Neutrophil (primary cell): ENCODE results near the gene KIF21A.

Experiments used
- H3K27ac ChIP-seq: fragments of 200-600 bp; sonication (generic); 2 replicates; pipeline ENCODE4 v1.5.1; 2016; ENCODE audit warnings: mild to moderate bottlenecking, moderate library complexity
- H3K27me3 ChIP-seq: fragments of 200-600 bp; sonication (generic); 2 replicates; pipeline ENCODE4 v1.6.0; 2016; ENCODE audit warnings: mild to moderate bottlenecking
- H3K36me3 ChIP-seq: fragments of 200-600 bp; sonication (generic); 2 replicates; pipeline ENCODE4 v1.5.1; 2017
- H3K4me1 ChIP-seq, 2 experiments: fragments of 200-600 bp in 1 of 2; sonication (generic) in 1 of 2; 1 replicate in 1 of 2; 2 replicates in 1 of 2; pipeline versions ENCODE4 v1.5.1 to v1.6.1; 2013 to 2016; ENCODE audit warnings: low read depth in 1 of 2, low read length in 1 of 2, mild to moderate bottlenecking in 1 of 2, moderate library complexity in 1 of 2; ENCODE audit not compliant: control insufficient read depth in 1 of 2, insufficient read depth in 1 of 2
- H3K4me3 ChIP-seq, 2 experiments: fragments of 200-600 bp in 1 of 2; sonication (generic) in 1 of 2; 1 replicate in 1 of 2; 2 replicates in 1 of 2; pipeline ENCODE4 v1.5.1; 2013 to 2016; ENCODE audit warnings: low read depth in 1 of 2, low read length in 1 of 2, mild to moderate bottlenecking in 1 of 2, moderate library complexity in 1 of 2
- H3K9me3 ChIP-seq: fragments of 200-600 bp; sonication (generic); 2 replicates; pipeline ENCODE4 v1.5.1; 2016
- CTCF ChIP-seq: fragments of 200-600 bp; sonication (generic); IDR thresholded peaks from 2 replicates; pipeline ENCODE4 v1.5.1; 2016; ENCODE audit warnings: antibody characterized with exemption

Gene KIF21A

GRCh38 chr12:39344926-39345325, 98.0 kb downstream of the KIF21A start:
- no peak for TF ChIP-seq CTCF
- Histone ChIP-seq H3K9me3 (no peaks in the 10 kb centered on the region), H3K4me3 (no peak overlapping the region), H3K4me1 (no peaks in the 10 kb centered on the region), H3K36me3 (no peaks in the 10 kb centered on the region), H3K27ac (no peak overlapping the region), H3K27me3 (no peaks in the 10 kb centered on the region)

GRCh38 chr12:39343665-39344064, 99.3 kb downstream of the KIF21A start:
- Histone ChIP-seq H3K27ac (no peak overlapping the region), H3K27me3 (no peaks in the 10 kb centered on the region), H3K36me3 (no peaks in the 10 kb centered on the region), H3K9me3 (no peaks in the 10 kb centered on the region), H3K4me1 (no peaks in the 10 kb centered on the region), H3K4me3 (no peak overlapping the region)
- no peak for TF ChIP-seq CTCF

- H3K36me3 ChIP-seq: no peaks in the 10 kb centered on the region
- no peaks in the 10 kb centered on the region for H3K9me3 ChIP-seq
- no peak overlapping the region for H3K27ac ChIP-seq
- H3K27me3 ChIP-seq: no peaks in the 10 kb centered on the region
- no peak for TF ChIP-seq CTCF
- no peaks in the 10 kb centered on the region for H3K4me1 ChIP-seq
- no peak overlapping the region for H3K4me3 ChIP-seq
Measured at GRCh38 chr12:39341761-39342160, 101.2 kb downstream of the KIF21A start.

GRCh38 chr12:39341179-39341578, 101.7 kb downstream of the KIF21A start:
- TF ChIP-seq CTCF: no peak
- no peak overlapping the region for H3K27ac ChIP-seq
- H3K36me3 ChIP-seq: no peaks in the 10 kb centered on the region
- no peak overlapping the region for H3K4me3 ChIP-seq
- no peaks in the 10 kb centered on the region for H3K27me3 ChIP-seq
- no peaks in the 10 kb centered on the region for H3K9me3 ChIP-seq
- no peaks in the 10 kb centered on the region for H3K4me1 ChIP-seq

GRCh38 chr12:39332661-39333175, 110.2 kb downstream of the KIF21A start:
- Histone ChIP-seq H3K9me3 (no peaks in the 10 kb centered on the region), H3K27me3 (no peaks in the 10 kb centered on the region), H3K4me3 (no peak overlapping the region), H3K27ac (no peak overlapping the region), H3K36me3 (no peaks in the 10 kb centered on the region), H3K4me1 (no peaks in the 10 kb centered on the region)
- no peak for TF ChIP-seq CTCF
